ENCODE measurements around the gene PCDHGA1. TPM values are rescaled to one million over a fixed set of nuclear protein-coding genes. Genes with fewer than 3 reads are reported as not detected.
A peak's percentile ranks its signal among the peaks of the same experiment; 100 is the strongest.
"Not testable (repeated sequence)": the region's sequence is repeated elsewhere in the genome, so short reads cannot be mapped to it uniquely, and the experiment has no call there.

Gene PCDHGA1
- total RNA-seq, 1 experiment from 2014 or later = 0.64 TPM

- TSS peak; percentile 61 for BruUV-seq (replicated peaks)
- POLR2A ChIA-PET = no interaction called here
Observed at GRCh38 chr5:141326088-141326854, 4.0 kb upstream of the PCDHGA1 start.

DNA sequence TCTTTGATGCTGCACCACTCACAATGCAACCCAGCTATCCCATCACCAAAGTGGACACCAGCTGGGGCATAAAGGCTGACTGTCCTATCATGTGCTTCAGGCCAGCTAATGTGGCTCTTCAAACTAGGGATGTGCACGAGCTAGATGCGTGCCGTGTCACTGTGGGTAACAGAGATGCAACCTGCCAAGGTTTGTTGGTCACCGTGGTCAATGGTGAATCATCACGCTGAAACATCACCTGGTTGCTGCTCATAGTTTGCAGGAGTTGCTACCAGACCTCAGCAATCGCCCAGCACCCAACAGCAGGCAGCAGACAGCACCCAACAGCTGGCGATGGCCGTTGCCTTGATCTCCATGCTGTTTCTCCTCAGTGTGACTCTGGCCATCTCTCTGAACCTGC lies 2.1 kb upstream of the PCDHGA1 start:
- no peaks in the 10 kb centered on the region for H3K9me3 ChIP-seq
- no peaks in the 10 kb centered on the region for H3K4me1 ChIP-seq
- no peak overlapping the region for H3K4me3 Mint-ChIP-seq (ENCODE audit: unreplicated experiment)
- no peak overlapping the region for H3K27ac Mint-ChIP-seq (ENCODE audit: unreplicated experiment)
- POLR2A ChIA-PET = no interaction called here
- no peaks in the 10 kb centered on the region for H3K36me3 Mint-ChIP-seq (ENCODE audit: insufficient read depth, unreplicated experiment)
- intact Hi-C loops (cut with micrococcal nuclease; ENCODE audit: unreplicated experiment) = no loop called here
- no peaks in the 10 kb centered on the region for H3K27me3 ChIP-seq (replicated peaks; ENCODE audit: control insufficient read depth, insufficient read depth, low read length)
- H3K27me3 Mint-ChIP-seq (ENCODE audit: insufficient read depth, unreplicated experiment) = no peaks in the 10 kb centered on the region
- TF ChIP-seq, protein P1, sequence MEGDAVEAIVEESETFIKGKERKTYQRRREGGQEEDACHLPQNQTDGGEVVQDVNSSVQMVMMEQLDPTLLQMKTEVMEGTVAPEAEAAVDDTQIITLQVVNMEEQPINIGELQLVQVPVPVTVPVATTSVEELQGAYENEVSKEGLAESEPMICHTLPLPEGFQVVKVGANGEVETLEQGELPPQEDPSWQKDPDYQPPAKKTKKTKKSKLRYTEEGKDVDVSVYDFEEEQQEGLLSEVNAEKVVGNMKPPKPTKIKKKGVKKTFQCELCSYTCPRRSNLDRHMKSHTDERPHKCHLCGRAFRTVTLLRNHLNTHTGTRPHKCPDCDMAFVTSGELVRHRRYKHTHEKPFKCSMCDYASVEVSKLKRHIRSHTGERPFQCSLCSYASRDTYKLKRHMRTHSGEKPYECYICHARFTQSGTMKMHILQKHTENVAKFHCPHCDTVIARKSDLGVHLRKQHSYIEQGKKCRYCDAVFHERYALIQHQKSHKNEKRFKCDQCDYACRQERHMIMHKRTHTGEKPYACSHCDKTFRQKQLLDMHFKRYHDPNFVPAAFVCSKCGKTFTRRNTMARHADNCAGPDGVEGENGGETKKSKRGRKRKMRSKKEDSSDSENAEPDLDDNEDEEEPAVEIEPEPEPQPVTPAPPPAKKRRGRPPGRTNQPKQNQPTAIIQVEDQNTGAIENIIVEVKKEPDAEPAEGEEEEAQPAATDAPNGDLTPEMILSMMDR (IDR thresholded peaks at IDR 0.05; ENCODE audit: insufficient read depth in 1 of 2, low read depth in 1 of 2, low read length in 1 of 2, severe bottlenecking in 1 of 2, unreplicated experiment in 1 of 2) = no peak
- no TSS peak for BruUV-seq (replicated peaks)
- CTCF ChIA-PET = interaction anchor here (0.8 to 1.1 kb wide), 2 partner anchors 236 to 239 kb away, joined by 3 read pairs; no protein-coding TSS in a partner anchor
- H3K36me3 ChIP-seq (ENCODE audit: control insufficient read depth, insufficient read depth, low read length) = no peaks in the 10 kb centered on the region
- DNase-seq = no peak
- no peaks in the 10 kb centered on the region for H3K9me3 Mint-ChIP-seq (ENCODE audit: unreplicated experiment)
- no peaks in the 10 kb centered on the region for H3K4me1 Mint-ChIP-seq (ENCODE audit: low read depth, unreplicated experiment)
- no peak overlapping the region for H3K4me3 ChIP-seq (ENCODE audit: low read depth, low read length)

More at GRCh38 chr5:141326088-141326854, 4.0 kb upstream of the PCDHGA1 start:
- Histone ChIP-seq H3K4me3 (ENCODE audit: low read depth, low read length) (peak overlapping the region; percentile 39), H3K9me3 (no peaks in the 10 kb centered on the region), H3K36me3 (ENCODE audit: control insufficient read depth, insufficient read depth, low read length) (no peaks in the 10 kb centered on the region), H3K4me1 (no peaks in the 10 kb centered on the region), H3K27me3 (replicated peaks; ENCODE audit: control insufficient read depth, insufficient read depth, low read length) (no peaks in the 10 kb centered on the region)
- no peaks in the 10 kb centered on the region for H3K27me3 Mint-ChIP-seq (ENCODE audit: insufficient read depth, unreplicated experiment)
- peak overlapping the region; percentile 88 for H3K27ac Mint-ChIP-seq (ENCODE audit: unreplicated experiment)
- H3K36me3 Mint-ChIP-seq (ENCODE audit: insufficient read depth, unreplicated experiment) = no peaks in the 10 kb centered on the region
- H3K9me3 Mint-ChIP-seq (ENCODE audit: unreplicated experiment) = no peaks in the 10 kb centered on the region
- peak; percentile 82 to 85 for DNase-seq
- H3K4me1 Mint-ChIP-seq (ENCODE audit: low read depth, unreplicated experiment) = no peaks in the 10 kb centered on the region
- intact Hi-C loops (cut with micrococcal nuclease; ENCODE audit: unreplicated experiment) = loop anchor here (1.0 to 2.0 kb wide), 4 partner anchors 33 to 238 kb away; partner anchors contain the start of gene PCDHGB2
- TF ChIP-seq, protein P1 (IDR thresholded peaks at IDR 0.05; ENCODE audit: insufficient read depth in 1 of 2, low read depth in 1 of 2, low read length in 1 of 2, severe bottlenecking in 1 of 2, unreplicated experiment in 1 of 2) = peak; percentile 80 to 85
- H3K4me3 Mint-ChIP-seq (ENCODE audit: unreplicated experiment) = peak overlapping the region; percentile 93
- CTCF ChIA-PET = interaction anchor here (0.9 to 1.5 kb wide), 2 partner anchors 87 to 238 kb away, joined by 3 to 4 read pairs; partner anchors contain the start of gene PCDHGA10

GRCh38 chr5:141332571-141332970 lies 2.3 kb downstream of the PCDHGA1 start:
- H3K4me3 ChIP-seq (ENCODE audit: low read depth, low read length); H3K27me3 Mint-ChIP-seq (ENCODE audit: insufficient read depth, unreplicated experiment); H3K36me3 Mint-ChIP-seq (ENCODE audit: insufficient read depth, unreplicated experiment); H3K4me3 Mint-ChIP-seq (ENCODE audit: unreplicated experiment); DNase-seq; H3K27me3 ChIP-seq (replicated peaks; ENCODE audit: control insufficient read depth, insufficient read depth, low read length); CTCF ChIA-PET; H3K36me3 ChIP-seq (ENCODE audit: control insufficient read depth, insufficient read depth, low read length); H3K4me1 Mint-ChIP-seq (ENCODE audit: low read depth, unreplicated experiment); BruUV-seq (replicated peaks); intact Hi-C loops (cut with micrococcal nuclease; ENCODE audit: unreplicated experiment); H3K27ac Mint-ChIP-seq (ENCODE audit: unreplicated experiment); H3K9me3 ChIP-seq; H3K9me3 Mint-ChIP-seq (ENCODE audit: unreplicated experiment); POLR2A ChIA-PET; H3K4me1 ChIP-seq: not testable (repeated sequence)
